Thymus (tissue), 14 donors: ENCODE measurements around the gene PARP15. TPM values are rescaled to one million over a fixed set of nuclear protein-coding genes. Genes with fewer than 3 reads are reported as not detected.

Source experiments
- DNase-seq, 9 donors: peaks; one replicate each; pipeline ENCODE4 v3.0.0-alpha.2; 2013; ENCODE audit warnings: low spot score in 9 of 9, low read depth in 6 of 9, missing footprints in 1 of 9
- H3K27ac ChIP-seq, 2 donors: one replicate each; pipeline ENCODE4 v1.5.1; 2013; ENCODE audit warnings: control low read depth in 1 of 2, low read depth in 1 of 2, low read length in 1 of 2, mild to moderate bottlenecking in 1 of 2, moderate library complexity in 1 of 2
- H3K27me3 ChIP-seq, 2 donors: one replicate each; pipeline ENCODE4 v1.5.1; 2013; ENCODE audit warnings: low read length in 1 of 2; ENCODE audit not compliant: control insufficient read depth in 2 of 2, insufficient read depth in 1 of 2
- H3K36me3 ChIP-seq, 2 donors: one replicate each; pipeline ENCODE4 v1.5.1; 2013; ENCODE audit warnings: low read length in 1 of 2, mild to moderate bottlenecking in 1 of 2, moderate library complexity in 1 of 2; ENCODE audit not compliant: control insufficient read depth in 2 of 2, insufficient read depth in 2 of 2
- H3K4me1 ChIP-seq, 2 donors: one replicate each; pipeline ENCODE4 v1.5.1; 2013; ENCODE audit warnings: low read length in 2 of 2; ENCODE audit not compliant: control insufficient read depth in 2 of 2, insufficient read depth in 2 of 2
- H3K4me3 ChIP-seq, 2 donors: one replicate each; pipeline ENCODE4 v1.5.1; 2013; ENCODE audit warnings: low read length in 2 of 2, control low read depth in 1 of 2, mild to moderate bottlenecking in 1 of 2
- H3K9me3 ChIP-seq, 2 donors: one replicate each; pipeline ENCODE4 v1.5.1; 2013; ENCODE audit warnings: low read length in 1 of 2, mild to moderate bottlenecking in 1 of 2; ENCODE audit not compliant: control insufficient read depth in 2 of 2, insufficient read depth in 1 of 2
- WGBS: extraction: QIAGEN DNeasy Blood & Tissue Kit; methylation state at CpG from one replicate; pipeline ENCODE4 v1.1.7; 2013; 5-methylcytosine and 5-hydroxymethylcytosine counted together
- long read RNA-seq, 10 donors: transcript quantifications; one replicate each; lab custom pipeline, GENCODE V29; 2026
- polyA plus RNA-seq: library from polyadenylated mRNA; stranded (reverse); fragments of 200-250 nt; gene quantifications from one replicate; pipeline ENCODE4 v1.2.3, GENCODE V29; 2013
- total RNA-seq: library from RNA; stranded (reverse); fragments of 120-200 nt; gene quantifications from one replicate; pipeline ENCODE4 v1.2.4, GENCODE V29; 2013
- donor health status: healthy.

The PARP15 gene
- total RNA-seq (6.8 TPM), polyA plus RNA-seq (15.7 TPM)
- long read RNA-seq, donor 1, result 0 reads
- long read RNA-seq, donor 2, partial matches to known transcripts, result 18 of 24 reads
- long read RNA-seq, donor 2, other reads (novel, unspliced or antisense), result 0 of 24 reads
- long read RNA-seq, donor 3, partial matches to known transcripts, result 7 of 12 reads
- long read RNA-seq, donor 3, other reads (novel, unspliced or antisense), result 0 of 12 reads
- long read RNA-seq, donor 4, partial matches to known transcripts, result 0 of 5 reads
- long read RNA-seq, donor 4, other reads (novel, unspliced or antisense), result 0 of 5 reads
- long read RNA-seq, donor 5, partial matches to known transcripts, result 10 of 15 reads
- long read RNA-seq, donor 5, other reads (novel, unspliced or antisense), result 0 of 15 reads
- long read RNA-seq, donor 6, result 0 reads
- long read RNA-seq, donor 7, result 0 reads
- long read RNA-seq, donor 8, partial matches to known transcripts, result 0 of 1 reads
- long read RNA-seq, donor 8, other reads (novel, unspliced or antisense), result 0 of 1 reads
- long read RNA-seq, donor 9, partial matches to known transcripts, result 0 of 1 reads
- long read RNA-seq, donor 9, other reads (novel, unspliced or antisense), result 0 of 1 reads
- long read RNA-seq, donor 10, result 0 reads

- Histone ChIP-seq H3K9me3 (peaks cover 0 to 5% of the 10 kb centered on the region in 2 donors), H3K36me3 (peaks cover 5 to 14% of the 10 kb centered on the region in 2 donors), H3K4me1 (peaks cover 0 to 15% of the 10 kb centered on the region in 2 donors), H3K27ac (peak within 1 kb of the TSS; percentile 75), H3K27me3 (no peaks in the 10 kb centered on the region), H3K4me3 (peak within 1 kb of the TSS; percentile 73 to 77)
- DNase-seq, result peak in 6 of 9 donors; percentile 34 to 79 (median 45)
- WGBS, result under 1% methylated on average over 40 of the region's 40 CpGs
Observed at GRCh38 chr3:122577409-122578031, at the start of gene PARP15. Gene PARP15, plus strand, starts transcription at chr3:122577650. Its CDS starts 18 bp downstream, at chr3:122577668.

GRCh38 chr3:122530164-122530563 lies 47.3 kb upstream of the PARP15 start:
- 98% methylated on average over 2 of the region's 2 CpGs for WGBS
- peaks cover 42 to 63% of the 10 kb centered on the region in 2 donors for H3K36me3 ChIP-seq

GRCh38 chr3:122533480-122533879 lies 44.0 kb upstream of the PARP15 start:
- H3K36me3 ChIP-seq, result peaks cover 37 to 72% of the 10 kb centered on the region in 2 donors
- no peak overlapping the region for H3K4me3 ChIP-seq
- H3K27me3 ChIP-seq, result no peaks in the 10 kb centered on the region
- no peaks in the 10 kb centered on the region for H3K4me1 ChIP-seq
- no peak overlapping the region for H3K27ac ChIP-seq
- no peaks in the 10 kb centered on the region for H3K9me3 ChIP-seq
- WGBS, result 95% methylated on average over 2 of the region's 2 CpGs
- DNase-seq, result no peak

More at GRCh38 chr3:122530164-122530563, 47.3 kb upstream of the PARP15 start:
- H3K27me3 ChIP-seq, result no peaks in the 10 kb centered on the region
- no peak overlapping the region for H3K4me3 ChIP-seq
- H3K4me1 ChIP-seq, result no peaks in the 10 kb centered on the region
- no peaks in the 10 kb centered on the region for H3K9me3 ChIP-seq
- no peak for DNase-seq
- H3K27ac ChIP-seq, result no peak overlapping the region

- DNase-seq, result peak in 1 of 9 donors; percentile 19
- whole genome bisulfite sequencing, result 73% methylated on average over 1 of the region's 1 CpG
- H3K27ac ChIP-seq, result no peak overlapping the region
- H3K4me3 ChIP-seq, result no peak overlapping the region
- peaks cover 37 to 74% of the 10 kb centered on the region in 2 donors for H3K36me3 ChIP-seq
- H3K9me3 ChIP-seq, result no peaks in the 10 kb centered on the region
- H3K4me1 ChIP-seq, result no peaks in the 10 kb centered on the region
- H3K27me3 ChIP-seq, result no peaks in the 10 kb centered on the region
Observed at GRCh38 chr3:122533931-122534334, 43.5 kb upstream of the PARP15 start.

- 98% methylated on average over 6 of the region's 6 CpGs for WGBS
- peaks cover 49 to 81% of the 10 kb centered on the region in 2 donors for H3K36me3 ChIP-seq
- no peaks in the 10 kb centered on the region for H3K27me3 ChIP-seq
- H3K9me3 ChIP-seq, result no peaks in the 10 kb centered on the region
- no peak overlapping the region for H3K4me3 ChIP-seq
- no peak overlapping the region for H3K27ac ChIP-seq
- no peak for DNase-seq
- no peaks in the 10 kb centered on the region for H3K4me1 ChIP-seq
Observed at GRCh38 chr3:122535964-122536631, 41.4 kb upstream of the PARP15 start.

GRCh38 chr3:122536632-122537001 lies 40.8 kb upstream of the PARP15 start:
- Histone ChIP-seq H3K27ac (no peak overlapping the region), H3K36me3 (peaks cover 51 to 79% of the 10 kb centered on the region in 2 donors), H3K27me3 (no peaks in the 10 kb centered on the region), H3K4me3 (no peak overlapping the region), H3K9me3 (no peaks in the 10 kb centered on the region), H3K4me1 (no peaks in the 10 kb centered on the region)
- WGBS, result 96% methylated on average over 3 of the region's 3 CpGs
- DNase-seq, result no peak

- Histone ChIP-seq H3K27ac (no peak overlapping the region), H3K4me1 (no peaks in the 10 kb centered on the region), H3K36me3 (peaks cover 31 to 66% of the 10 kb centered on the region in 2 donors), H3K4me3 (no peak overlapping the region), H3K27me3 (no peaks in the 10 kb centered on the region), H3K9me3 (no peaks in the 10 kb centered on the region)
- 94% methylated on average over 7 of the region's 7 CpGs for WGBS
- DNase-seq, result no peak
Observed at GRCh38 chr3:122538956-122539490, 38.4 kb upstream of the PARP15 start.

- Histone ChIP-seq H3K27ac (no peak overlapping the region), H3K36me3 (peaks cover 26 to 66% of the 10 kb centered on the region in 2 donors), H3K4me3 (no peak overlapping the region), H3K9me3 (no peaks in the 10 kb centered on the region), H3K4me1 (no peaks in the 10 kb centered on the region), H3K27me3 (no peaks in the 10 kb centered on the region)
- WGBS, result 97% methylated on average over 5 of the region's 5 CpGs
- DNase-seq, result no peak
Observed at GRCh38 chr3:122546151-122546550, 31.3 kb upstream of the PARP15 start.
